SW480 (cell line): ENCODE results near the gene SMIM21.
A peak's percentile ranks its signal among the peaks of the same experiment; 100 is the strongest.

Experiments
- DNase-seq: peaks from one replicate; pipeline ENCODE4 v3.0.0-alpha.2; 2016; ENCODE audit warnings: low spot score

The SMIM21 gene

DNA sequence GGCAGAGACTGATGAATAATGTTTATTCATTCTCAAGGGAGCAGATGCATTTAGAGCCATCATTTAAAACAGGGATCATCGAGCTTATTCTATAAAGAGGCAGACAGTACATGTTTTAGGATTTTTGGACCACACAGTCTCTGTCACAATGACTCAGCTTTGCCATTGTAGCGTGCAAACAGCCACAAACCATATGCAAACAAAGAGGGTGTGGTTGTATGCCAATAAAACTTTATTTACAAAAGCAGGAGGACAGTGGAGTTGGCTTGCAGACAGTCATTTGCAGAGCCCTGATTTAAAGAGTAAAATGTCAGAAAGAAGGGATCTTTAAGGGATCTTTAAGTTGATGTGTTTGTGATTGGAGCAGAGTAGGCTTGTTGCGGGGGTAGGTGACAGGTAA, 51.5 kb downstream of the SMIM21 start:
- peak; percentile 8 for DNase-seq

DNA sequence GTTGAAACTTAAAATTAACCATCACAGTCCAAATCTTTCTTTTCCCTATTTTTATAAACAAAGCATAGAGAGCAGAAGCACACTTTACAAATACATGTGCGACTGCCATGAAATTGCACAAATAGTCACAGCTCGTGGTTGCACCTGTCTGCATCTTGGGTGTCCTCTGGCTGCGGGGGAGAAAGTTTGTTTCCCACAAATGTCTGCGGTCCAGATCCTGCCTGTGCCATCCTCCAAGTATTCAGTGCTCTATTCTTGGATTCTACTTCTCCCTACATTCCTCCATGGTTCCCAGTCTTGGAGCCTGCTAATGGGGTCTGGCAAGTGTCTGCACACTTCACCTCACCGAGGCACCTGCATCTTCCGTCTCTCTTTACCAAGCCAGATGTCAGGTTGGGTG, 52.2 kb downstream of the SMIM21 start:
- no peak for DNase-seq

- DNase-seq, result no peak
Observed at GRCh38 chr18:75374466-75374865, 53.0 kb downstream of the SMIM21 start.

GRCh38 chr18:75369026-75369721, 58.3 kb downstream of the SMIM21 start:
- DNase-seq, result no peak

- DNase-seq, result no peak
Observed at GRCh38 chr18:75365837-75366236, 61.7 kb downstream of the SMIM21 start.

DNA sequence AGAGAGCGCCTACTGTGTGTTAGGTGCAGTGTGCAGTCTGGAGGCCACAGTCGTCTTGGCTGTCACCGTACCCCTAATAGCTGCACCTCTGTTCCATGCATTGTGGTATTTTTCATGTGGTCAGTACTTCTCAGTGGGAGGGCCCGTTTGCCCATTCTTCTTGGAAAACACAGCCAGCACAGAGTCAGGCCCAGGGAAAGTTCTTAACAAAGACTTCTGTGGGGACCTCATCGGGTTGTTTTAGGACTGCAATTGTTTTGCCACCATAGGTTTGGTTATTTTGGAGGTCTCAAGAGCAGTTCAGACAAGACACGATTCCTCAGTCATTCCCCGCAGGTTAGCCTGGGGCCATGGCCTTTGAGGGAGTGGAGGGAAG, 62.3 kb downstream of the SMIM21 start:
- DNase-seq, result no peak

DNA sequence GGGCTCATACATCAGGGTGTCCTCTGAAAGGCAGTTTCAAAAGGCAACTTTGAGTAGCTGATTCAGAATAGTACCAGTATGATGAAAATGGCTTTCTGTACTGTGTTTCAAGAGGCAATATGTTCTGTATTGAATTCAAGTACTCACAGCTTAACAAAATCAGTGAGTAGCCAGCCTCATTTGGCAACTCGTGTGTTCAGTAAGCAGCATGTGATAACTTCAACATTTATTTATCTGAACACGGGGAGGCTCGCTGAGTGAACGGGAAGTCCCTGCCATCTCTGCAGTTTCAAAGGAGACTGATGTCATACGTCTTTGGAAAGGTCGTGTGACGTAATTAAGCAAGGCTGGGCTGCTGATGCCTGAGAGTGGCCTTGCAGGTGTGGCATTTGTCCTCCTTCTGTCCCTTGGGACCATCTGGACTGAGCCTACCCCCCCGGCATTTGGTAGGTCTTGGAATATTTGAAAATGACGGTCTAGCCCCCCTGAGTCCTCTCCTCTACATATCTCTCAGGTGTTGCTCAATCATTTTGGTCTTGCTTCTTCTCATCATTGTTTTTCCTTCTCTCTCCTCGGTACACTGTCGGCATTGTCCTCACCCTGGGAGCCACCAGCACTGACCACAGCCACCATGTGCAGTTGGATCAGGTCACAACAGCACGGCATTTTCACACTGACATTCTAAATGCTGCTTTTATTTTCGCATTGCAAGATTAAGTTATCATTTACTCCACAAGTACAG, 62.8 kb downstream of the SMIM21 start:
- no peak for DNase-seq

DNA sequence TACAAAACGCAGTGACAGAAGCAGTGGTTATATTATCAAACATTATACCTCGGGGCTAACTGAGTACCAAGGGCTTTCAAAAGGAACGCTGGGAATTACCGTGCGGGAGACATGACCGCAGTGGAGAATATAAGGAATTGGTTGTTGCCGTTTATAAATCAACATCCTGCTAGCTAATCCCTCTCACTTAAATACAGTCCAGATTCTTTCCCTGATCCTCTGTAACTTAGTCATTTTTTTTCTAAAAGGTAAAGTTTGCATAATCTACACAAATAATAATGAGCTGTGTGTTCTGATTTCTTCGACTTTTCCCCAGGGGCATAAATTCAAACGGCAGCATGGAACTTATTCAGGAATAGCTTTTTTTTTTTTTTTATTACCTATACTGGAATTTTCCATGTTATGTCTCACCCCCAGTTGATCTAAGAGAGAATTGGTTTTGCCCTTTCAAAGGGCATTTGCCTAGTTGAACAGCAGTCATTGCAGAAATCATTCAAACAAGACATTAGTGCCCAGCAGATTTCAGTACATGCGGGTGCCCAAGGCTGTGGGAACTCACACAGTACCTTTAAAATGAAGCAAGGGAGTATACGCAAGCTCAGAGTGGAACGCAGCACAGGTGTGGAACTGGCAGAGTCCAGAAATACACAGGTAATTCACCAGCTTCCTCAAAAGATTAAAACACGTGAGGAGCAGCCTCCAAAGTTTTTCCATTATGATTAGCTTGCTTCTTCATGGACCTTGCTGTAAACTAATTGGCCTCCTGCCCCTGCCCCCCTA, 63.9 kb downstream of the SMIM21 start:
- no peak for DNase-seq

- no peak for DNase-seq
Observed at GRCh38 chr18:75362435-75362834, 65.1 kb downstream of the SMIM21 start.

DNA sequence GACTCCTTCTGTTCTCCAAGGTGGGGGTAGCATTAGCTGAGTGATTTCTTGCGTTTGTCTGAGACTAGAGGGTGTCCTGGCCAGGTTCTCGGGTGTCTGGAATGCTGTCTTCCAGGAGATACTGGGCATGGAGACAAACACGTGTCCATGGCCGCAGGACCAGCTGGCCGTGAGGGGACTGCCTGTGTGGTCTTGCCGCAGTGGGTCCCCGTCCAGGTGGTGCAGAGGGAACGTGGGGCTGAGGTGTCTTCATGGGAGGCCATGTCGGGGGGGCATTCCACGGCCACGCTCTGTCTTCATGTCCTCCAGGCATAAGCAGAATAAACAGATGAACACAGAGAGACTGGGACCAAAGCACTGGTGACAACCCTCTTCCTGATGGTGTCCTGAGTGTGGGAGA, 66.6 kb downstream of the SMIM21 start:
- no peak for DNase-seq

DNA sequence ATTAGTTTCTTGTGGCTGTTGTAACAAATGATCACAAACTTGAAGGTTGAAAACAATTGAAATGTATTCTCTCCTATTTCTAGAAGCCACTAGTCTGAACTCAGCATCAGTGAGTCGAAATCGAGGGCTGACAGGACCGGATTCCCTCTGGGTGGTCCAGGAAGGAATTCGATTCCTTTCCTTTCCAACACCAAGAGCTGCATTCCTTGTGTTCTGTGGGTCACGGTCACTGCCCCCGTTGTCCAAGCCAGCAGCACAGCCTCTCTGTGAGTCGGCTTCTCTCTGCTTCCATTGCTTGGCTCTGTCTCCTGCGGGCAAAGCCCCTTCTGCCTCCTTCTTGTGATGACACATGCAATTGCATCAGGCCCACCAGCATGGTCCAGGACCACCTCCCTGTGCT, 67.3 kb downstream of the SMIM21 start:
- no peak for DNase-seq
